ENCODE measurements around the gene SEMA4A.
A peak's percentile ranks its signal among the peaks of the same experiment; 100 is the strongest.

The SEMA4A gene

GRCh38 chr1:156136970-156137483, 16.4 kb upstream of the SEMA4A start:
- no peak for DNase-seq

GRCh38 chr1:156138458-156138867, 14.9 kb upstream of the SEMA4A start:
- no peak for DNase-seq

GRCh38 chr1:156140879-156141707, 12.3 kb upstream of the SEMA4A start:
- peak; percentile 35 for DNase-seq

GRCh38 chr1:156143765-156144489, 9.5 kb upstream of the SEMA4A start:
- DNase-seq = no peak

GRCh38 chr1:156144742-156145141, 8.6 kb upstream of the SEMA4A start:
- DNase-seq = no peak

- DNase-seq = no peak
Observed at GRCh38 chr1:156145650-156146019, 7.8 kb upstream of the SEMA4A start.

- peak; percentile 33 for DNase-seq
Observed at GRCh38 chr1:156146020-156146768, 7.2 kb upstream of the SEMA4A start.

GRCh38 chr1:156146769-156147405, 6.5 kb upstream of the SEMA4A start:
- DNase-seq = no peak

- DNase-seq = no peak
Observed at GRCh38 chr1:156148216-156148615, 5.2 kb upstream of the SEMA4A start.

GRCh38 chr1:156149374-156150332, 3.7 kb upstream of the SEMA4A start:
- DNase-seq = no peak

GRCh38 chr1:156150333-156151011, 2.9 kb upstream of the SEMA4A start:
- no peak for DNase-seq

- no peak for DNase-seq
Observed at GRCh38 chr1:156151093-156151688, 2.2 kb upstream of the SEMA4A start.

- DNase-seq = no peak
Observed at GRCh38 chr1:156152628-156153027, 757 bp upstream of the SEMA4A start.

- peak; percentile 78 for DNase-seq
Observed at GRCh38 chr1:156154317-156154749, 948 bp downstream of the SEMA4A start.

- no peak for DNase-seq
Observed at GRCh38 chr1:156155756-156156510, 2.5 kb downstream of the SEMA4A start.

GRCh38 chr1:156157506-156157905, 4.1 kb downstream of the SEMA4A start:
- no peak for DNase-seq

GRCh38 chr1:156157966-156158365, 4.6 kb downstream of the SEMA4A start:
- no peak for DNase-seq

GRCh38 chr1:156160000-156160742, 6.8 kb downstream of the SEMA4A start:
- DNase-seq = no peak

- peak; percentile 88 for DNase-seq
Observed at GRCh38 chr1:156160743-156161171, 7.4 kb downstream of the SEMA4A start.

Data from stimulated activated CD4-positive, alpha-beta T cell treated with anti-CD3 and anti-CD28 coated beads, Interleukin-1b, Interleukin-23, amount 100 ng/mL, for 48 hours (primary cell).